Body of pancreas (tissue), 4 donors: Measurements from ENCODE around the gene NPY5R.

Experiments
- POLR2A ChIP-seq, 3 donors: fragments of 450-650 bp; IDR thresholded peaks; one replicate each; pipeline ENCODE4 v1.6.1; 2016; ENCODE audit warnings: antibody characterized with exemption in 3 of 3, mild to moderate bottlenecking in 2 of 3
- TF ChIP-seq, protein P1 (sequence below), 7 experiments: fragments of 450-650 bp in 4 of 7; fragments of 200-600 bp in 3 of 7; sonication (generic) in 3 of 7; IDR thresholded peaks; one replicate each; pipeline ENCODE4 v1.5.1; 2016 to 2019; ENCODE audit warnings: antibody characterized with exemption in 7 of 7

DNA sequence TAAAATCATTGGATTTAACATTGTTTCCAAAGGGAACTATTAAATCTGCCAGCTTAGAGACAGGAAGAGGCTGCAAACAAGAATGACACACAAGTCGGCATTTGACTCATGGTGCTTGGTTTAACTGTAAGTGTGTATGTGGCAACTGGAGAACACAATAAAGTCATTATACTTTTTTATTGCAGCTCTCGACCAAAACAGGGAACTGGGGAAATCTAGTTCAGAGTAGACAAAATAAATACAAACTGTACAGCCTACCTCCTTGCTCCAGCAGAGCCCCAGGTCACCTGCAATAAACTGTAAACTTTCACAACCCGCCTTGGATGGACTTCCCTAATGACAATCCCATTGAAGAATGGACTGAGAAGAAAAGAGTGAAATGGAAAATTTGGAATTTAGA lies 24.0 kb downstream of the NPY5R start:
- TF ChIP-seq, protein P1, sequence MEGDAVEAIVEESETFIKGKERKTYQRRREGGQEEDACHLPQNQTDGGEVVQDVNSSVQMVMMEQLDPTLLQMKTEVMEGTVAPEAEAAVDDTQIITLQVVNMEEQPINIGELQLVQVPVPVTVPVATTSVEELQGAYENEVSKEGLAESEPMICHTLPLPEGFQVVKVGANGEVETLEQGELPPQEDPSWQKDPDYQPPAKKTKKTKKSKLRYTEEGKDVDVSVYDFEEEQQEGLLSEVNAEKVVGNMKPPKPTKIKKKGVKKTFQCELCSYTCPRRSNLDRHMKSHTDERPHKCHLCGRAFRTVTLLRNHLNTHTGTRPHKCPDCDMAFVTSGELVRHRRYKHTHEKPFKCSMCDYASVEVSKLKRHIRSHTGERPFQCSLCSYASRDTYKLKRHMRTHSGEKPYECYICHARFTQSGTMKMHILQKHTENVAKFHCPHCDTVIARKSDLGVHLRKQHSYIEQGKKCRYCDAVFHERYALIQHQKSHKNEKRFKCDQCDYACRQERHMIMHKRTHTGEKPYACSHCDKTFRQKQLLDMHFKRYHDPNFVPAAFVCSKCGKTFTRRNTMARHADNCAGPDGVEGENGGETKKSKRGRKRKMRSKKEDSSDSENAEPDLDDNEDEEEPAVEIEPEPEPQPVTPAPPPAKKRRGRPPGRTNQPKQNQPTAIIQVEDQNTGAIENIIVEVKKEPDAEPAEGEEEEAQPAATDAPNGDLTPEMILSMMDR (IDR thresholded peaks at IDR 0.05): no peak
- TF ChIP-seq POLR2A (IDR thresholded peaks at IDR 0.05): no peak
